Fibroblast of lung (primary cell): ENCODE measurements around the gene SPATA33.

Source experiments
- CTCF ChIP-seq, 2 donors: IDR thresholded peaks in 1 of 2; conservative IDR thresholded peaks in 1 of 2; 1 replicate in 1 of 2; 2 replicates in 1 of 2; pipeline ENCODE4 v1.5.1; 2011 to 2012; ENCODE audit warnings: low read length in 2 of 2, control low read depth in 1 of 2, inconsistent platforms in 1 of 2, low read depth in 1 of 2, mild to moderate bottlenecking in 1 of 2
- EZH2 ChIP-seq: IDR thresholded peaks from 2 replicates; pipeline ENCODE4 v1.5.1; 2012; ENCODE audit warnings: low read length, control low read depth, mild to moderate bottlenecking; ENCODE audit errors: missing control alignments

- no peak for TF ChIP-seq CTCF (conservative IDR thresholded peaks at IDR 0.05 in 1 of 2, IDR thresholded peaks at IDR 0.05 in 1 of 2; ENCODE audit: low read depth in 1 of 2, low read length in 2 of 2)
- no peak for TF ChIP-seq EZH2
Measured at GRCh38 chr16:89686520-89687091, 29.0 kb downstream of the SPATA33 start, which contains the start of gene CDK10.
